PC-9 (cell line): ENCODE measurements around the gene DCST2. TPM values are rescaled to one million over a fixed set of nuclear protein-coding genes. Genes with fewer than 3 reads are reported as not detected.

Experiments used
- BruUV-seq: library from RNA; stranded (reverse); fragments of 400-500 nt; replicated peaks from 2 replicates; lab custom pipeline; 2021; lab: Mats Ljungman, UMichigan
- CTCF ChIA-PET: fragments of 300-600 bp; sonication (Branson Sonifier 250); formaldehyde crosslinking; loops from one replicate; lab custom pipeline; 2022; ENCODE audit warnings: antibody characterized with exemption; lab: Charles Lee
- POLR2A ChIA-PET: fragments of 300-600 bp; sonication (Branson Sonifier 250); formaldehyde crosslinking; loops from one replicate; lab custom pipeline; 2022; ENCODE audit warnings: antibody characterized with exemption; ENCODE audit not compliant: unreplicated experiment; lab: Charles Lee
- DNase-seq, 2 experiments: peaks; one replicate each; pipeline versions ENCODE4 v3.0.0 to v3.0.0-alpha.2; 2015 to 2022; ENCODE audit warnings: mixed read lengths in 1 of 2
- H2AFZ ChIP-seq: fragments of 200-600 bp; sonication (generic); 2 replicates; pipeline ENCODE4 v1.8.1; 2017; ENCODE audit warnings: antibody characterized with exemption
- H3F3A ChIP-seq: fragments of 200-600 bp; sonication (generic); 2 replicates; pipeline ENCODE4 v1.8.1; 2017; ENCODE audit warnings: antibody characterized with exemption, mild to moderate bottlenecking, low read depth; ENCODE audit not compliant: insufficient read depth
- H3K27ac ChIP-seq: fragments of 200-600 bp; sonication (generic); 2 replicates; pipeline ENCODE4 v1.6.1; 2016; ENCODE audit warnings: mixed run types
- H3K27me3 ChIP-seq: fragments of 200-600 bp; sonication (generic); 2 replicates; pipeline ENCODE4 v1.6.1; 2016; ENCODE audit warnings: low read depth, mixed run types; ENCODE audit not compliant: insufficient read depth
- H3K36me3 ChIP-seq: fragments of 200-600 bp; sonication (generic); 2 replicates; pipeline ENCODE4 v1.6.1; 2016; ENCODE audit warnings: low read depth, mixed run types
- H3K4me1 ChIP-seq: fragments of 200-600 bp; sonication (generic); replicated peaks from 2 replicates; pipeline ENCODE4 v1.6.1; 2016; ENCODE audit warnings: mixed run types; ENCODE audit not compliant: insufficient read depth
- H3K4me2 ChIP-seq: fragments of 200-600 bp; sonication (generic); 2 replicates; pipeline ENCODE4 v1.6.1; 2017; ENCODE audit warnings: mixed run types
- H3K4me3 ChIP-seq: fragments of 200-600 bp; sonication (generic); 2 replicates; pipeline ENCODE4 v1.6.1; 2016; ENCODE audit warnings: mixed run types
- H3K79me2 ChIP-seq: fragments of 200-600 bp; sonication (generic); 2 replicates; pipeline ENCODE4 v1.6.1; 2017; ENCODE audit warnings: low read depth, mixed run types
- H3K9me2 ChIP-seq: fragments of 200-600 bp; sonication (generic); 2 replicates; pipeline ENCODE4 v1.8.1; 2017; ENCODE audit warnings: mild to moderate bottlenecking; ENCODE audit not compliant: insufficient read depth
- H3K9me3 ChIP-seq: fragments of 200-600 bp; sonication (generic); 2 replicates; pipeline ENCODE4 v1.8.1; 2016; ENCODE audit warnings: low read depth; ENCODE audit not compliant: insufficient read depth
- H4K20me1 ChIP-seq: fragments of 200-600 bp; sonication (generic); 2 replicates; pipeline ENCODE4 v1.8.1; 2017; ENCODE audit not compliant: insufficient read depth
- EZH2 ChIP-seq: fragments of 200-600 bp; sonication (generic); IDR thresholded peaks from 2 replicates; pipeline ENCODE4 v1.8.0; 2017; ENCODE audit warnings: antibody characterized with exemption, low read depth
- intact Hi-C: fragments of 100-400 bp; cut with micrococcal nuclease; formaldehyde crosslinking; loops from one replicate; pipeline ENCODE4 v1.10.0; 2022; ENCODE audit not compliant: unreplicated experiment
- total RNA-seq: library from RNA; stranded (reverse); gene quantifications from 2 replicates; pipeline ENCODE4 v1.2.3, GENCODE V29; 2021
- TF ChIP-seq, protein P1 (sequence below): fragments of 200-600 bp; sonication (generic); conservative IDR thresholded peaks from 2 replicates; pipeline ENCODE4 v1.6.1; 2017; ENCODE audit warnings: mixed run types, antibody characterized with exemption, mild to moderate bottlenecking, moderate library complexity

The DCST2 gene
- total RNA-seq, 1 experiment from 2014 or later = 4.4 TPM

DNA sequence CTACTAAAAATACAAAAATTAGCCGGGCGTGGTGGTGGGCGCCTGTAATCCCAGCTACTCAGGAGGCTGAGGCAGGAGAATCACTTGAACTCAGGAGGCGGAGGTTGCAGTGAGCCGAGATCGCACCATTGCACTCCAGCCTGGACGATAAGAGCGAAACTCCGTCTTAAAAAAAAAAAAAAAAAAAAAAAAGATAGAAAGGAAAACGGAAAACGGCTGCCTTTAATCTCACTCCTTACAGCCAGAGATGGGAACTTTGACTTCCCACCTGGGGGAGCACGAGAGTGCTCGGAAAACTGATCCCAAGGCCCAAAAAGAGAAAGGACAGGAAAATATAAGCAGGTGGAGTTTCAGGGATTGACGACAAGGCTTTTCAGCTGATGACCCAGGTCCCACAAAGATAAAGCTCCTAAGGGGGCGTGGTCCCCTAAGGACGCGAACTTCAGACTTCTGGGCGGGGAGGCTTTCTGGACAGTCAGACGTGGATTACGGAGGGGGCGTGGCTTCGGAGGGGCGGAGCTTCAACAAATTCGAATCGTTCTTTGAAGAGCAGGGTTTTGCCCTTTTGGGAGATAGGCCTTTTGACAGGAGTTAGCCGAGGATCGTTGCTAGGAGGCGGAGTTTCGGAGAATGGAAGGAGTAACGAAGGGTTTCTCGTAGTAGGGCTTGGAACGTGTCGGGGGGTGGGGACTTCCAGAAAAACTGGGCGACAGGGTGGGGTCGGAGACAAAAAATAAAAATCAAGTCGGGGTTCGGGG lies 60.1 kb downstream of the DCST2 start:
- peak; percentile 98 for DNase-seq
- peaks cover 74% of the 10 kb centered on the region for H3K79me2 ChIP-seq
- no TSS peak for BruUV-seq
- H3K27ac ChIP-seq = peak overlapping the region; percentile 97
- peaks cover 6% of the 10 kb centered on the region; the same call in 1 of the 2 replicates for H4K20me1 ChIP-seq
- H3K9me2 ChIP-seq = no peaks in the 10 kb centered on the region
- H3K4me3 ChIP-seq = peak overlapping the region; percentile 87
- POLR2A ChIA-PET = interaction anchor here (0.5 to 1.0 kb wide), 10 partner anchors 17 to 1015 kb away, joined by 3 to 28 read pairs (median 5); partner anchors contain the start of genes CRTC2 and PBXIP1
- H3K27me3 ChIP-seq = no peaks in the 10 kb centered on the region
- peaks cover 22% of the 10 kb centered on the region; the same call in 1 of the 2 replicates for H3K36me3 ChIP-seq
- TF ChIP-seq, protein P1, sequence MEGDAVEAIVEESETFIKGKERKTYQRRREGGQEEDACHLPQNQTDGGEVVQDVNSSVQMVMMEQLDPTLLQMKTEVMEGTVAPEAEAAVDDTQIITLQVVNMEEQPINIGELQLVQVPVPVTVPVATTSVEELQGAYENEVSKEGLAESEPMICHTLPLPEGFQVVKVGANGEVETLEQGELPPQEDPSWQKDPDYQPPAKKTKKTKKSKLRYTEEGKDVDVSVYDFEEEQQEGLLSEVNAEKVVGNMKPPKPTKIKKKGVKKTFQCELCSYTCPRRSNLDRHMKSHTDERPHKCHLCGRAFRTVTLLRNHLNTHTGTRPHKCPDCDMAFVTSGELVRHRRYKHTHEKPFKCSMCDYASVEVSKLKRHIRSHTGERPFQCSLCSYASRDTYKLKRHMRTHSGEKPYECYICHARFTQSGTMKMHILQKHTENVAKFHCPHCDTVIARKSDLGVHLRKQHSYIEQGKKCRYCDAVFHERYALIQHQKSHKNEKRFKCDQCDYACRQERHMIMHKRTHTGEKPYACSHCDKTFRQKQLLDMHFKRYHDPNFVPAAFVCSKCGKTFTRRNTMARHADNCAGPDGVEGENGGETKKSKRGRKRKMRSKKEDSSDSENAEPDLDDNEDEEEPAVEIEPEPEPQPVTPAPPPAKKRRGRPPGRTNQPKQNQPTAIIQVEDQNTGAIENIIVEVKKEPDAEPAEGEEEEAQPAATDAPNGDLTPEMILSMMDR = no peak
- TF ChIP-seq EZH2 = no peak
- no peaks in the 10 kb centered on the region for H3K9me3 ChIP-seq
- CTCF ChIA-PET = interaction anchor here (0.6 to 1.5 kb wide), 3 partner anchors 10 to 111 kb away, joined by 3 to 22 read pairs (median 5); partner anchors contain the start of gene FLAD1
- H2AFZ ChIP-seq = no peak overlapping the region
- H3K4me1 ChIP-seq = peaks cover 55% of the 10 kb centered on the region
- intact Hi-C loops = loop anchor here (1.0 to 5.0 kb wide), 4 partner anchors 28 to 349 kb away; partner anchors contain the start of genes RUSC1 and SLC50A1
- peaks cover 62% of the 10 kb centered on the region for H3F3A ChIP-seq
- peak overlapping the region; percentile 93 for H3K4me2 ChIP-seq

DNA sequence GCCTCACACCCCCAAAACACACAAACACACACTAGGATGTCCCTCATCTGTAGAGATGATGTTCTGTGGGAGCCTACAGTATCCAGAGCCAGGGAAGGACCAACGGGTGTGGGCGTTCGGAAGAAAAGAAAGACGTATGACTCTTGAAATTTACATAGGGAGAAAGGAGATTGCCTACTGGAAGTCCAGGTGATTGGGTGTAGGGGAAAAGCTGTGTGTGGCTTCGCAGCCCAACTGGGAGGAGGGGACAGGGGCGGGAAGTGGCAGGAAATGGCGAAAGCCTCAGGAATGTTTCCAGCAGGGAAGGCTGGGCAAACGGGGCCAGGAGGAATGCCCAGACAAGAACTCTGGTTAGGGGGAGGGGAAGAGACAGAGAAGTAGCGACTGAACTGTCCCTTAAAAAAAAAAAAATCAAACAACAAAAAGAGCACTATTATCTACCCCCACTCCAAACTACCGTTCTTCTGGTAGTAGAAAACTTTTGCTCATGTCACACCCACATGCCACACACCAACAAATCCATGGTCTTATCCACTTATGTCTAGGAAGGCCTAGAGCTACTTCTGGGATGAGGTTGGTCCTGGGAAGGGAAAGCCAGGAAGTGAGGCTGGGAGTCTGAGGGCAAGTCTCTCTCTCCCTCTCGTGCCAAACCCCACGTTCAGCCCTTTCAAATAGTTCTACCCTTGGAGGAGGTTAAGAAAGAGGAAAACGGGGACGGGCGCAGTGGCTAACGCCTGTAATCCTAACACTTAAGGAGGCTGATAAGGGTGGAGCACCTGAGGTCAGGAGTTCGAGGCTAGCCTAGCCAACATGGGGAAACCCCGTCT lies 60.9 kb downstream of the DCST2 start:
- H3K79me2 ChIP-seq = peaks cover 70% of the 10 kb centered on the region
- H3K4me1 ChIP-seq = peaks cover 55% of the 10 kb centered on the region
- peaks cover 54% of the 10 kb centered on the region for H3F3A ChIP-seq
- H3K27ac ChIP-seq = peak overlapping the region; percentile 97
- no peaks in the 10 kb centered on the region for H3K27me3 ChIP-seq
- no peak overlapping the region for H2AFZ ChIP-seq
- H3K9me3 ChIP-seq = no peaks in the 10 kb centered on the region
- TF ChIP-seq, protein P1 = no peak
- no peak for TF ChIP-seq EZH2
- peak; percentile 91 for DNase-seq
- peak overlapping the region; percentile 87 for H3K4me3 ChIP-seq
- H4K20me1 ChIP-seq = peaks cover 6% of the 10 kb centered on the region; the same call in 1 of the 2 replicates
- H3K4me2 ChIP-seq = peak overlapping the region; percentile 93
- CTCF ChIA-PET = interaction anchor here (1.1 to 1.5 kb wide), 2 partner anchors 11 to 66 kb away, joined by 4 to 5 read pairs; partner anchors contain the start of gene FLAD1
- BruUV-seq = TSS peak; percentile 58
- no peaks in the 10 kb centered on the region for H3K9me2 ChIP-seq
- POLR2A ChIA-PET = interaction anchor here (0.5 to 1.1 kb wide), 12 partner anchors 17 to 1274 kb away, joined by 3 to 28 read pairs (median 5); partner anchors contain the start of genes LENEP and PBXIP1
- peaks cover 16% of the 10 kb centered on the region; the same call in 1 of the 2 replicates for H3K36me3 ChIP-seq
- intact Hi-C loops = loop anchor here (1.0 to 5.0 kb wide), 4 partner anchors 29 to 350 kb away; partner anchors contain the start of genes RUSC1 and SLC50A1

DNA sequence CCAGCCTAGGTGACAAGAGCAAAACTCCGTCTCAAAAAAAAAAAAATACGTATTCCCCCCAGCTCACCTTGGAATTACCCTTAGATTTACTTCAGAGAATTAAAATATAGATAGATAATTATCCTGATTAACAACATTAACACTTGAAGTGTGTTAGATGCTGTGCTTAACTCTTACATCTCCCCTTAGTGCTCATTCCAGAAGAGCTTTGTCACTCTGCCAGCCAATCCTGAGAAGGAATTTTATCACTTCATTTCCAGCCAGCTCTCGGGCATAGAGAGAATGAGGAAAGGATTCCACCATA lies 61.4 kb downstream of the DCST2 start:
- no peak overlapping the region for H2AFZ ChIP-seq
- POLR2A ChIA-PET = interaction anchor here (0.5 to 1.1 kb wide), 8 partner anchors 9 to 120 kb away, joined by 3 to 16 read pairs (median 4); partner anchors contain the start of gene LENEP

More for the DNA sequence above, 61.4 kb downstream of the DCST2 start:
- Histone ChIP-seq H3K4me2 (peak overlapping the region; percentile 93), H4K20me1 (peaks cover 6% of the 10 kb centered on the region; the same call in 1 of the 2 replicates), H3K4me3 (peak overlapping the region; percentile 87), H3K36me3 (peaks cover 15% of the 10 kb centered on the region; the same call in 1 of the 2 replicates), H3K27ac (peak overlapping the region; percentile 97), H3K27me3 (no peaks in the 10 kb centered on the region), H3K79me2 (peaks cover 64% of the 10 kb centered on the region), H3K9me3 (no peaks in the 10 kb centered on the region), H3F3A (peaks cover 54% of the 10 kb centered on the region), H3K4me1 (peaks cover 55% of the 10 kb centered on the region), H3K9me2 (no peaks in the 10 kb centered on the region)
- DNase-seq = no peak
- TF ChIP-seq, protein P1 = no peak
- TF ChIP-seq EZH2 = no peak
- BruUV-seq = no TSS peak
- CTCF ChIA-PET = interaction anchor here (0.6 to 1.1 kb wide), 3 partner anchors 22 to 66 kb away, joined by 3 to 6 read pairs (median 4); no protein-coding TSS in a partner anchor
- intact Hi-C loops = loop anchor here (1.0 to 5.0 kb wide), 3 partner anchors 35 to 350 kb away; partner anchors contain the start of genes RUSC1 and SLC50A1
